MM.1S (cell line): Measurements from ENCODE around the gene STMP1.
A peak's percentile ranks its signal among the peaks of the same experiment; 100 is the strongest.

Source experiments
- DNase-seq: peaks from one replicate; pipeline ENCODE4 v3.0.0-alpha.2; 2015
- H2AFZ ChIP-seq: fragments of 300-600 bp; sonication (generic); 2 replicates; pipeline ENCODE4 v1.6.0; 2016; ENCODE audit warnings: antibody characterized with exemption, low read length
- H3F3A ChIP-seq: fragments of 300-600 bp; sonication (generic); 2 replicates; pipeline ENCODE4 v1.6.1; 2016; ENCODE audit warnings: mild to moderate bottlenecking, antibody characterized with exemption, low read length, moderate library complexity, mixed read lengths; ENCODE audit not compliant: insufficient read depth
- H3K27ac ChIP-seq: fragments of 300-600 bp; sonication (generic); 2 replicates; pipeline ENCODE4 v1.5.1; 2016; ENCODE audit warnings: mild to moderate bottlenecking, low read length
- H3K27me3 ChIP-seq: fragments of 300-600 bp; sonication (generic); replicated peaks from 2 replicates; pipeline ENCODE4 v1.6.0; 2016; ENCODE audit warnings: low read length; ENCODE audit not compliant: insufficient read depth
- H3K36me3 ChIP-seq: fragments of 300-600 bp; sonication (generic); replicated peaks from 2 replicates; pipeline ENCODE4 v1.6.1; 2016; ENCODE audit warnings: mild to moderate bottlenecking, low read length, mixed read lengths; ENCODE audit not compliant: insufficient read depth
- H3K4me1 ChIP-seq: fragments of 300-600 bp; sonication (generic); 2 replicates; pipeline ENCODE4 v1.6.1; 2016; ENCODE audit warnings: low read length, mixed read lengths
- H3K4me2 ChIP-seq: fragments of 300-600 bp; sonication (generic); 2 replicates; pipeline ENCODE4 v1.6.0; 2016; ENCODE audit warnings: low read depth, low read length
- H3K4me3 ChIP-seq: fragments of 300-600 bp; sonication (generic); 2 replicates; pipeline ENCODE4 v1.5.1; 2016; ENCODE audit warnings: low read length, mixed read lengths
- H3K79me2 ChIP-seq: fragments of 300-600 bp; sonication (generic); 2 replicates; pipeline ENCODE4 v1.6.1; 2016; ENCODE audit warnings: mixed run types, low read length, mixed read lengths
- H3K9ac ChIP-seq: fragments of 300-600 bp; sonication (generic); 2 replicates; pipeline ENCODE4 v1.6.1; 2016; ENCODE audit warnings: low read length, mixed read lengths
- H3K9me2 ChIP-seq: fragments of 300-600 bp; sonication (generic); replicated peaks from 2 replicates; pipeline ENCODE4 v1.6.1; 2016; ENCODE audit warnings: mild to moderate bottlenecking, low read length, mixed read lengths; ENCODE audit not compliant: insufficient read depth
- H3K9me3 ChIP-seq: fragments of 300-600 bp; sonication (generic); replicated peaks from 2 replicates; pipeline ENCODE4 v1.6.1; 2016; ENCODE audit warnings: mild to moderate bottlenecking, low read length, mixed read lengths; ENCODE audit not compliant: insufficient read depth
- H4K20me1 ChIP-seq: fragments of 300-600 bp; sonication (generic); 2 replicates; pipeline ENCODE4 v1.6.1; 2016; ENCODE audit warnings: mild to moderate bottlenecking, low read length, moderate library complexity, mixed read lengths; ENCODE audit not compliant: insufficient read depth
- CTCF ChIP-seq: fragments of 300-600 bp; sonication (generic); IDR thresholded peaks from 2 replicates; pipeline ENCODE4 v1.5.1; 2016; ENCODE audit warnings: antibody characterized with exemption, low read length, mixed read lengths
- EZH2 ChIP-seq: fragments of 300-600 bp; sonication (generic); optimal IDR thresholded peaks from 2 replicates; pipeline ENCODE3; 2017; ENCODE audit warnings: low read depth, mild to moderate bottlenecking, antibody characterized with exemption, low read length, mixed read lengths
- EZH2phosphoT487 ChIP-seq: fragments of 300-600 bp; sonication (generic); IDR thresholded peaks from 2 replicates; pipeline ENCODE4 v1.6.1; 2018; ENCODE audit warnings: antibody characterized with exemption, low read length

The STMP1 gene

GRCh38 chr7:135659159-135659846, 3.0 kb upstream of the STMP1 start:
- Histone ChIP-seq H3K27ac (no peak overlapping the region), H3K9ac (no peak overlapping the region), H3K4me3 (no peak overlapping the region), H4K20me1 (no peaks in the 10 kb centered on the region), H3K79me2 (peaks cover 18% of the 10 kb centered on the region), H3K4me2 (no peak overlapping the region), H3K36me3 (no peaks in the 10 kb centered on the region), H3F3A (peaks cover 8% of the 10 kb centered on the region), H2AFZ (no peak overlapping the region), H3K27me3 (no peaks in the 10 kb centered on the region), H3K9me2 (no peaks in the 10 kb centered on the region), H3K4me1 (0 out of 2 replicates have a peak, but pooled peaks cover 7% of the 10 kb centered on the region), H3K9me3 (no peaks in the 10 kb centered on the region)
- DNase-seq: no peak
- TF ChIP-seq EZH2phosphoT487: no peak
- no peak for TF ChIP-seq CTCF
- TF ChIP-seq EZH2: no peak

DNA sequence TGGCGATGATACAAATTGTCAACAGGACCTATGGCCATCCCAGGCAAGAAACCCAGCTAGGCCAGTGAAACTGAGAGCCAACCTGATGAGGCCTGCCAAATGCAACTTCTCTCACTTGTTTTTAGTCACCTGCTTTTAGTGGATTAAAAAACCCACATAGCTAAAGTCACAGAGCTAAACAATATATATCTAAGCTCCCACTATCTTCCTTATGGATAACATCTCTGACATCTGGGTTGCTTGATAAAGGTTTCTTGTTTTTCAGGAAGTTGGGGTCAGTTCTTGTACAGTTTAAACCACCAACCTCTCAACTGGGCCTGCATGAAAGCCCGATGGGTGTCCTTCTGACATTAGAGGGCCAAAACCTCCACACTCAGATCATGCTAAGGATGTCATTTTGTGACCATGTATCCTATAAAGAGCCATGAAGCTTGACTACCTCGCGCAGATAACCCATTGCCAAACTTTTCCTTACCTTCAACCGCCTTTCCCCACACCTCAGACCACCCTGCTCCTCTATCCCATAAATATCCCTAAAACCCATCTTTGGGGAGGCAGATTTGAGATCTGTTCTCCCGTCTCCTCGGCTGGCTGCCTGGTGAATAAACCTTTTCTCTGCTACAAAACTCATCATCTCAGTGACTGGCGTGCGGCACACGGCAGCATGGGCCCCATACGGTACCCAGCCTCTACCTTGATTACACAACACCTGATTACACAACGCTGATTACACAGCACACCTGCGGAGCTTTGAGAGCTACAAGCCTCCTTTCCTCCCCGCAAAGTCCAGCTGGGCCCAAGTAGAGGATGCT, 797 bp upstream of the STMP1 start:
- DNase-seq: no peak
- Histone ChIP-seq H3K4me2 (peak overlapping the region; percentile 67), H3K36me3 (no peaks in the 10 kb centered on the region), H3K27me3 (no peaks in the 10 kb centered on the region), H3K9me3 (no peaks in the 10 kb centered on the region), H4K20me1 (no peaks in the 10 kb centered on the region), H3F3A (peaks cover 8% of the 10 kb centered on the region), H3K9ac (peak overlapping the region; percentile 10; the same call in 1 of the 2 replicates), H3K4me1 (0 out of 2 replicates have a peak, but pooled peaks cover 7% of the 10 kb centered on the region), H3K79me2 (peaks cover 38% of the 10 kb centered on the region), H3K4me3 (peak overlapping the region; percentile 98), H3K27ac (no peak overlapping the region), H2AFZ (peak overlapping the region; percentile 93), H3K9me2 (no peaks in the 10 kb centered on the region)
- TF ChIP-seq EZH2phosphoT487 (no peak), EZH2 (no peak), CTCF (no peak)

DNA sequence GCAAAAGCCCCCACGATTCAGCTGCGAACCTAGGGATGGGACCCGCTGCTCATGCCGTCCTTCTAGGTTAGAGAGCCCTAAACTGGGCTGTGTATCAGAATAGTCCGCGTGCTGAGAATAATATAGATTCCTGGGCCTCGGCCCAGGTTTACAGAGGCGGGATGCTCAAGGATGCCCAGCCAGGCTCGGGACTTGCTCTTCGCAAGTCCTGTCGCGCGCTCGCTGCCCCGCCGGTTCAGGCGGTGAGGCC, 266 bp upstream of the STMP1 start:
- peaks cover 43% of the 10 kb centered on the region for H3K79me2 ChIP-seq
- H3K4me1 ChIP-seq: 0 out of 2 replicates have a peak, but pooled peaks cover 7% of the 10 kb centered on the region
- peak overlapping the region; percentile 98 for H3K4me3 ChIP-seq
- no peak for DNase-seq
- no peaks in the 10 kb centered on the region for H3K27me3 ChIP-seq
- peaks cover 8% of the 10 kb centered on the region for H3F3A ChIP-seq
- no peaks in the 10 kb centered on the region for H3K9me2 ChIP-seq
- H3K9me3 ChIP-seq: no peaks in the 10 kb centered on the region
- peak overlapping the region; percentile 10; the same call in 1 of the 2 replicates for H3K9ac ChIP-seq
- no peak; the same call in 1 of the 2 replicates for TF ChIP-seq CTCF
- TF ChIP-seq EZH2phosphoT487: no peak
- TF ChIP-seq EZH2: no peak
- H4K20me1 ChIP-seq: no peaks in the 10 kb centered on the region
- H3K4me2 ChIP-seq: peak overlapping the region; percentile 67
- H3K27ac ChIP-seq: no peak overlapping the region
- peak overlapping the region; percentile 93 for H2AFZ ChIP-seq
- H3K36me3 ChIP-seq: no peaks in the 10 kb centered on the region
